AG04449 (cell line): ENCODE data around the gene NTN3.

ENCODE experiments used
- CTCF ChIA-PET: fragments of 350-600 bp; formaldehyde crosslinking; extraction: SDS; loops from one replicate; lab custom pipeline; 2021; ENCODE audit warnings: antibody characterized with exemption; lab: Yijun Ruan, JAX
- POLR2A ChIA-PET: fragments of 400-600, 350-600 bp; formaldehyde crosslinking; extraction: SDS; loops from one replicate; lab custom pipeline; 2020; ENCODE audit warnings: antibody characterized with exemption, inconsistent platforms; lab: Yijun Ruan, JAX
- DNase-seq: peaks from one replicate; pipeline ENCODE4 v3.0.0-alpha.2; 2010; ENCODE audit warnings: low read depth, low spot score
- H3K4me3 ChIP-seq: 2 replicates; pipeline ENCODE4 v1.5.1; 2011; ENCODE audit warnings: low read depth, mild to moderate bottlenecking, control low read depth, low read length
- CTCF ChIP-seq: IDR thresholded peaks from one replicate; pipeline ENCODE4 v1.5.1; 2011; ENCODE audit warnings: mild to moderate bottlenecking, moderate library complexity, low read length, control low read depth, inconsistent platforms; ENCODE audit not compliant: insufficient read depth; ENCODE audit errors: missing control alignments

The NTN3 gene

GRCh38 chr16:2498531-2499253 lies 27.6 kb downstream of the NTN3 start:
- no peak for TF ChIP-seq CTCF

GRCh38 chr16:2499454-2499853 lies 28.4 kb downstream of the NTN3 start:
- POLR2A ChIA-PET, result no interaction called here
- TF ChIP-seq CTCF, result no peak
- CTCF ChIA-PET, result interaction anchor here (0.7 to 4.1 kb wide), 6 partner anchors 11 to 223 kb away, joined by 3 to 41 read pairs (median 21); no protein-coding TSS in a partner anchor
- DNase-seq, result no peak
- no peak overlapping the region for H3K4me3 ChIP-seq

More at GRCh38 chr16:2498531-2499253, 27.6 kb downstream of the NTN3 start:
- H3K4me3 ChIP-seq, result no peak overlapping the region
- DNase-seq, result no peak
- ChIA-PET POLR2A (no interaction called here), CTCF (interaction anchor here (0.7 to 4.1 kb wide), 6 partner anchors 11 to 222 kb away, joined by 3 to 33 read pairs (median 4); partner anchors contain the start of gene ABCA3)

GRCh38 chr16:2499890-2500429 lies 28.9 kb downstream of the NTN3 start:
- CTCF ChIA-PET, result interaction anchor here (0.9 to 4.1 kb wide), 8 partner anchors 8 to 231 kb away, joined by 3 to 41 read pairs (median 19); partner anchors contain the start of gene ATP6V0C
- no peak for TF ChIP-seq CTCF
- DNase-seq, result no peak
- POLR2A ChIA-PET, result no interaction called here
- no peak overlapping the region for H3K4me3 ChIP-seq

GRCh38 chr16:2500430-2500917 lies 29.4 kb downstream of the NTN3 start:
- H3K4me3 ChIP-seq, result no peak overlapping the region
- DNase-seq, result no peak
- ChIA-PET CTCF (interaction anchor here (0.6 to 4.1 kb wide), 23 partner anchors 8 to 243 kb away, joined by 3 to 41 read pairs (median 5); partner anchors contain the start of genes AMDHD2, ATP6V0C, CCNF and NTN3), POLR2A (interaction anchor here (1.0 to 1.5 kb wide), 2 partner anchors 103 to 345 kb away, joined by 3 to 8 read pairs; partner anchors contain the start of gene TRAF7)
- TF ChIP-seq CTCF, result no peak

- no peak for DNase-seq
- H3K4me3 ChIP-seq, result peak overlapping the region; percentile 37
- TF ChIP-seq CTCF, result peak; percentile 99
Measured at GRCh38 chr16:2500918-2501750, 30.0 kb downstream of the NTN3 start.

More at GRCh38 chr16:2500918-2501750, 30.0 kb downstream of the NTN3 start:
- ChIA-PET POLR2A (interaction anchor here (1.0 to 1.5 kb wide), 2 partner anchors 102 to 346 kb away, joined by 3 to 8 read pairs; partner anchors contain the start of gene TRAF7), CTCF (interaction anchor here (0.6 to 4.1 kb wide), 38 partner anchors 9 to 295 kb away, joined by 3 to 41 read pairs (median 4); partner anchors contain the start of genes AMDHD2, ATP6V0C, CCNF and ECI1)
